NCI-H69 (cell line): Measurements from ENCODE around the gene SH3D19.
"Not testable (repeated sequence)": the region's sequence is repeated elsewhere in the genome, so short reads cannot be mapped to it uniquely, and the experiment has no call there.

ENCODE experiments used
- DNase-seq: peaks from one replicate; lab custom pipeline; 2025; lab: John Stamatoyannopoulos, UW

The SH3D19 gene

DNA sequence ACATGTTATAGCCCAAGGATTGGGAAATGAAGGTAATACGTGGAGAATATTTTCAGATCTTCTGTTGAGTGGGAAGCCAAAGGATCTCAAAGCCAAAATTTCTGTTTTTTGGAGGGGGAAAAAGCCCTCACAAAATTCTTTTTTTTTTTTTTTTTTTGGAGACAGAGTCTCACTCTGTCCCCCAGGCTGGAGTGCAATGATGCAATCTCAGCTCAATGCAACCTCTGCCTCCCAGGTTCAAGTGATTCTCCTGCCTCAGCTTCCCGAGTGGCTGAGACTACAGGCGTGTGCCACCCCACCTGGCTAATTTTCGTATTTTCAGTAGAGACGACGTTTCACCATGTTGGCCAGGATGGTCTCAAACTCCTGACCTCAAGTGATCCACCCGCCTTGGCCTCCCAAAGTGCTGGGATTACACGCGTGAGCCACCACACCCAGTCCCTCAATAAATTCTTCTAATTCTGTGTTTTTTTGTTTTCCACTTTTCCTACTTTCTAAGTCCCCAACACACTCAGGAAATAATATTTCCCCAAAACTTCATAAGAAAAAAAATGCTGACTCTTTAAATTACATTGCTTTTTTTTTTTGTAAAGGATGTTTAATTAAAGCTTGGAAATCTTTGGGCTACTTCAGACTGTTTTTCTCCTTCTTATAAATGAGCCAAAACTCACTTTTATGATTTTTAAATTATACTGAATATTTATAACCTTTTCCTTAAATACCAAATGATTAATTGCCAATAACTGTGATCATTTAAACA lies 174.4 kb downstream of the SH3D19 start:
- DNase-seq = no peak

DNA sequence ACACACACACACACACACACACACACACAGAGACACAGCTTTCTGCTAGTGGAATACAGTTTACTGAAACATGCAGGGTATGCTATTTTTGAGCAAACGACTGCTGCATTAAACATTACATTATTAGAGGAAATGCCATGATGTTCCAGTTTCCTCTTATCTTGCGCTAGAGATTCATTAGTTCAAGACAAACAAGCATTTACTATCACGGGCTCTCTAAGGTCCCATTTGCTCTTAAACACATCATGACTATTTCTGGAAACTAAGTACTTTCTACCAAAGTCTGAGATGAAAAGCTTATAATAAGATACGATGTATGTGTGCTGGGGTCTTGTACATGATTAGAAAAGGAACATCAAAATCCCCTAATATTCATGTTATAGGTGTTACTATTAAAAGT lies 177.1 kb downstream of the SH3D19 start:
- no peak for DNase-seq

GRCh38 chr4:151147000-151147399 lies 178.4 kb downstream of the SH3D19 start:
- DNase-seq = no peak

- no peak for DNase-seq
Measured at GRCh38 chr4:151144329-151145072, 180.9 kb downstream of the SH3D19 start.

GRCh38 chr4:151143811-151144210 lies 181.6 kb downstream of the SH3D19 start:
- DNase-seq = no peak

GRCh38 chr4:151143162-151143561 lies 182.2 kb downstream of the SH3D19 start:
- DNase-seq = no peak

DNA sequence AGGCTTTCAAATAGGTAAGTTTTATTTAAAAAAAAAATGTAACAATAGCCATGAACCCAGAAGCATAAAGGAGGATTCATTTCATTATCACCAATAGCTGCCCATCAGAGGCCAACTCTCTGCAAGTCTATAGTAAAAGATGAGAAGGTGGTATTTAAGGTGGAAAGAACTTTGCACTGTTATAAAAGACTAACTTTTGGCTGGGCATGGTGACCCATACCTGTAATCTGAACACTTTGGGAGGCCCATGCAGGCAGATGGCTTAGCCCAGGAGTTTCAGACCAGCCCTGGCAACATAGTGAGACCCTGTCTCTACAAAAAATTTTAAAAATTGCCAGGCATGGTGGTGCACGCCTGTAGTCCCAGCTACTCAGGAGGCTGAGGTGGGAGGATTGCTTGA lies 182.6 kb downstream of the SH3D19 start:
- DNase-seq = no peak

DNA sequence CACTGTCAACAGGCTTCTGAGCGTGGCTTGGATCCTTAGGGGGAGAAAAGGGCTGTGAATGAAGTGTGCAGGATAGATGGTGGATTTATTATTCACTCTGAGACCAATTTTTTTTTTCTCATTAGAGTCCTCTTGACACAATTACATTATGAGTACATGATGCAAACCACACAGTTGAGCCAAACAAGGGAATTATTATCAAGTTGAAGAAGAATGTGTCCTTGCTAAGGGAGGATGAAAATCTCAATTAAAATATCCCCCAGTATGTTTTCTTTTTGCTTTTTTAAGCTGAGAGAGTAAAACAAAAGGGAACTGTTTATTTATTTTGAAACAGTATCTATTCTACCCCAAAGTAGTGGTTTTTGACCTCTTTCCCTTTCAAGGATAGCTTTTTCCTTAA lies 185.6 kb downstream of the SH3D19 start:
- no peak for DNase-seq

DNA sequence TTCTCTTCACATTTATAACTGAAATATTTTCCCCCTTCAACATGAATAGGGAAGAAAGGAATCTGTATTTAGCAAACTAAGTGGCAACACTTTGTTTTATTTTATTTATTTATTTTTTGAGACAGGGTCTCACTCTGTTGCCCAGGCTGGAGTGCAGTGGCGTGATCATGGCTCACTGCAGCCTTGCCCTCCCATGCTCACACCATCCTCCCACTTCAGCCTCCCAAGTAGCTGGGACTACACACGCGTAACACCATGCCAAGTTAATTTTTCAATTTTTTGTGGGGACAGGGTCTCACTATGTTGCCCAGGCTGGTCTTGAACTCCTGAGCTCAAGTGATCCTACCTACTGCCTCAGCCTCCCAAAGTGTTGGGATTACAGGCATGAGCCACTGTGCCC lies 189.4 kb downstream of the SH3D19 start:
- not testable (repeated sequence) for DNase-seq

- DNase-seq = no peak
Measured at GRCh38 chr4:151133311-151133710, 192.1 kb downstream of the SH3D19 start.

GRCh38 chr4:151129796-151130195 lies 195.6 kb downstream of the SH3D19 start:
- no peak for DNase-seq

- DNase-seq = peak; percentile 44
Measured at GRCh38 chr4:151117371-151117962, 207.9 kb downstream of the SH3D19 start.

GRCh38 chr4:151114986-151115385 lies 210.4 kb downstream of the SH3D19 start:
- no peak for DNase-seq

DNA sequence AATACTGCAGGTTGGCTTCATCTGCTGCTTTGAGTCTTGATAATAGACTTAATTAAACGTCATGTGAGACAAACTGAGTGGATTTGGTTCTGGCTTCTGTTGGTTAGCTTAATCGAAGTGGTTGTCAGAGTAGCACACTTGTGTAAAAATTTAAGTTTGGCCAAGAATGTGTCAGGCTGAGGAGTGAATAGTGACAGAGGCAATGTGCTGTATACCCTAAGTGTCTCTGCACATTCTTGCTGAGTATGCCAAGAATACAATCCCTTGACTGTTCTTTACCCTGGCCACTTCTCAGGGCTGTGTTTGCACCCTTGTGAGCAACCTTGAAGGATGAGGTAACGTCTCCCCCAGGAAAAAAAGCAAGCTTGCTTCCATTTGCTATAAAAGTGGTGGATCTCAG lies 211.1 kb downstream of the SH3D19 start:
- DNase-seq = no peak

DNA sequence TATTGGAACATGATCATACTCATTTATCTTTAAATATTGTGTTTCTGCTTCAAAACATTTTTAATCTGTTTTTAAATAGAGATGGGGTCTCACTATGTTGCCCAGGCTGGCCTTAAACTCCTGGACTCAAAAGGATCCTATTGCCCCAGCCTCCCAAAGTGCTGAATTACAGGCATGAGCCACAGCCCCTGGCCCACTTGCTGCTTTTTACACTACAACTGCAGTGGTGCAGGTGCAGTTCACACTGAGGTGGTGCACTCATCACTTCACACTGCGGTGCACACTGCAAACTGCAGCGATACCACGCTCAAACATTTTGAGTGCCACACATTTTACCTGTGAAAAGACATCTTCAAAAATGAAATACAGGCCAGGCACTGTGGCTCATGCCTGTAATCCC lies 215.2 kb downstream of the SH3D19 start:
- DNase-seq = no peak

- DNase-seq = no peak
Measured at GRCh38 chr4:151107063-151107462, 218.3 kb downstream of the SH3D19 start.

DNA sequence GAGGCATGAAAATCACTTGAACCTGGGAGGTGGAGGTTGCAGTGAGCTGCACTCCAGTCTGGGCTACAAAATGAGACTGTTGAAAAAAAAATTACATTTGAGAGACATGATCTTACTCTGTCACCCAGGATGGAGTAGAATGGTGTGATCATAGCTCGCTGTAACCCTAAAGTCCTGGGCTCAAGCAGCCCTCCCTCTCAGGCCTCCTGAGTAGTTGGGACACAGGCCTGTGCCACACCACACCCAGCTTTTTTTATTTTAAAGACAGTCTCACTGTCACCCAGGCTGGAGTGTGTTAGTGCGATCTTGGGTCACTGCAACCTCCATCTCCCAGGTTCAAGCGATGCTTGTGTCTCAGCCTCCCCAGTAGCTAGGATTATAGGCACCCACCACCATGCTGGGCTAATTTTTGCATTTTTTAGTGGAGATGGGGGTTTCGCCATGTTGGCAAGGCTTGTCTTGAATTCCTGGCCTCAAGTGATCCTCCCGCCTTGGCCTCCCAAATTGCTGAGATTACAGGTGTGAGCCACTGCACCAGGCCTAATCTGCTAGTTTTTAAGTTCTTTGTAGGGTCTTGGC lies 219.9 kb downstream of the SH3D19 start:
- no peak for DNase-seq

DNA sequence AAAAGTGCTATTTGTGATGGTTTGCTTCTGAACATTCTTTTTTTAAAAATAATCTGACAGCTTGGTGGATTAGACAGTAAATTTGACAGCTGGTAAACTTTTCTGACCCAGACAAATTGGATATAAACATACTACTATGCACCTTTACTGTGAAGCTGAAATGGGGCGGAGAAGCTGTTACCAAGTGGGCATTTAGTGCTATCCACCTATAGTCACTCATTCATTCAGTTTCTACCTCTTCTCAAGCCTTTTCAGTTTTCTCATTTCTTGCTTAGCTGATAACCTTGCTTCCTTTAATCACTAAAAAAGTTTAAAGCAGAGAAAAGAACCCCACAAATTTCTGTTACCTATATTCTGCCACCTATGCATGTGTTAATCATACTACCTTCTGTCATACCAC lies 220.8 kb downstream of the SH3D19 start:
- no peak for DNase-seq

DNA sequence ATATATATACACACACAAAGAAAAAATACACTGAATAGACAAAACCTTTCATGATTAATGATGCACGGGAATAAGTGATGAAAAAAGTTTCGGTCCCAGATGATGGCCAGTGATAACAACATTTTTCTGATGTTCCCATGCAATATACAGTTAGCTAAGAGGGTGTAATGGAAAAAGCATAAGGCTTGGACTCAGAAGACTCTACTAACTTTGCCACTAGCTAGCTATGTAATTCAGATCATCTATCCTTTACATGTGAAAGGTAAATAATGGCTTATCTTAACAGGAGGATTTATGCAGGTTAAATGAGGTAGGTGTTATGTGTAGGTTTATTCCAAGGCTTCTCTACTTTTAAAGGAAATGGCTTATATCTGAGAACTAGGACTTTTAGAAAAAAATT lies 221.6 kb downstream of the SH3D19 start:
- DNase-seq = no peak

DNA sequence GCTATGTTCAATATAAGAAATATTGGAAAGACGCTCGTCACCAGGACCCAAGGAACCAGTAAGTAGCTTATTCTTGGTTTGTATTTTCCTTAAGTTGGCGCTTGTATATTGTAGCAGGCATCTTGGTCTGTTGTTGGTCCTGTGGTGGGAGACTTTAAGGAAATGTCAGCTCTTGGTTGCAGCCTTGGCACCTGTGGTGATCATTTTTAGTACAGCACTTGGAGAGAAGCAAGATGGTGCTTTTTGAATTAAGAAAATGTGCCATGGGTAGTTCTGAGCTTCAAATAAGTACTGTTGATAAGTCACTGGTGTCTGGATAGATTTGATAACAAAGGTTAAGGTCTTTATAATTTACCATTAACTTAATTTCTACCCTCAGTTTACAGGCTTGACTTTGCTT lies 224.9 kb downstream of the SH3D19 start:
- DNase-seq = no peak

DNA sequence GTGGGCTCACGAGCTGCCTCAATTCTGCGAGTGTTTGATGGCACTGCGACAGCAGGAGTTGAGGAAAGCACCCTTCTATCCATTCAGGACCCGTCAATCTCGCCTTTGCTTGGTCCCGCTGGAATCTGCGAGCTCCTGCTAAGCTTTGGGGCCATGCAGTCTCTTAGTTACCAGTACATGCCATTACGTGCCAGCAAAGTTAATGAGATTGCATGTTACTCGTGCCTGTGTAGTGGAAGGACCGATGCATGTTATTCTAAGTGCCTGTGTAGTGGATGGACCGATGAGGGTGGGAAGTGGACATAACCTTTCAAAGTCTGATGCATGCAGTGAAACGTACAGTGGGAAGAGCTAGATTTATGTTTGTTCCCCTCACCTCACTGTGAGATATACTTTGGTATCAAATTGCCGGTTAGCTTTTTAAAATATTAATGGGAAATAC lies 225.4 kb downstream of the SH3D19 start:
- DNase-seq = peak; percentile 56

GRCh38 chr4:151099229-151099975 lies 226.0 kb downstream of the SH3D19 start, which contains the start of gene RPS3A:
Gene RPS3A, plus strand, starts transcription at chr4:151099628. Its CDS starts 25 bp downstream, at chr4:151099653.
- DNase-seq = peak; percentile 95
